ENCODE data around the gene RGS5. TPM values are rescaled to one million over a fixed set of nuclear protein-coding genes. Genes with fewer than 3 reads are reported as not detected.

The RGS5 gene
- total RNA-seq, 2 experiments from 2014 or later = 0.88 to 1.2 TPM

- Histone ChIP-seq H2AFZ (ENCODE audit: low read length) (no peak overlapping the region), H4K20me1 (ENCODE audit: insufficient read depth, low read length) (no peaks in the 10 kb centered on the region), H3K36me3 (ENCODE audit: insufficient read depth, low read length) (no peaks in the 10 kb centered on the region), H3K79me2 (ENCODE audit: insufficient read depth, low read depth, low read length) (no peaks in the 10 kb centered on the region), H3K27ac (ENCODE audit: low read depth, low read length, poor library complexity, severe bottlenecking) (no peak overlapping the region), H3K4me1 (ENCODE audit: insufficient read depth, low read length, poor library complexity, severe bottlenecking) (no peaks in the 10 kb centered on the region), H3K4me2 (ENCODE audit: low read length) (no peak overlapping the region), H3K9me2 (ENCODE audit: insufficient read depth, low read length) (no peaks in the 10 kb centered on the region), H3K4me3 (ENCODE audit: low read depth, low read length, poor library complexity, severe bottlenecking) (no peak overlapping the region), H3K9me3 (ENCODE audit: low read length) (no peaks in the 10 kb centered on the region)
- no TSS peak for BruUV-seq (replicated peaks)
- intact Hi-C loops (cut with micrococcal nuclease; ENCODE audit: unreplicated experiment) = loop anchor here (5.0 to 10.0 kb wide), 3 partner anchors 100 to 327 kb away; no protein-coding TSS in a partner anchor
- no peak for TF ChIP-seq EZH2phosphoT487 (IDR thresholded peaks at IDR 0.05; ENCODE audit: borderline replicate concordance, low read depth, low read length)
- TF ChIP-seq CTCF (conservative IDR thresholded peaks at IDR 0.05; ENCODE audit: low read length) = peak; percentile 93
- POLR2A ChIA-PET = no interaction called here
- peak; percentile 44 for DNase-seq (ENCODE audit: low spot score)
- CTCF ChIA-PET (ENCODE audit: unreplicated experiment) = no interaction called here
These were observed 27.9 kb downstream of the RGS5 start for GRCh38 chr1:163174524-163175437.

- Histone ChIP-seq H3K9me3 (ENCODE audit: low read length) (no peaks in the 10 kb centered on the region), H4K20me1 (ENCODE audit: insufficient read depth, low read length) (no peaks in the 10 kb centered on the region)
- intact Hi-C loops (cut with micrococcal nuclease; ENCODE audit: unreplicated experiment) = loop anchor here (5.0 to 10.0 kb wide), 3 partner anchors 98 to 326 kb away; no protein-coding TSS in a partner anchor
These were observed 29.6 kb downstream of the RGS5 start for GRCh38 chr1:163173121-163173520.

More at GRCh38 chr1:163173121-163173520, 29.6 kb downstream of the RGS5 start:
- no TSS peak for BruUV-seq (replicated peaks)
- H3K36me3 ChIP-seq (ENCODE audit: insufficient read depth, low read length) = no peaks in the 10 kb centered on the region
- H3K4me3 ChIP-seq (ENCODE audit: low read depth, low read length, poor library complexity, severe bottlenecking) = no peak overlapping the region
- H2AFZ ChIP-seq (ENCODE audit: low read length) = no peak overlapping the region
- no peaks in the 10 kb centered on the region for H3K9me2 ChIP-seq (ENCODE audit: insufficient read depth, low read length)
- no peaks in the 10 kb centered on the region for H3K4me1 ChIP-seq (ENCODE audit: insufficient read depth, low read length, poor library complexity, severe bottlenecking)
- H3K4me2 ChIP-seq (ENCODE audit: low read length) = no peak overlapping the region
- H3K79me2 ChIP-seq (ENCODE audit: insufficient read depth, low read depth, low read length) = no peaks in the 10 kb centered on the region
- CTCF ChIA-PET (ENCODE audit: unreplicated experiment) = no interaction called here
- H3K27ac ChIP-seq (ENCODE audit: low read depth, low read length, poor library complexity, severe bottlenecking) = no peak overlapping the region
- POLR2A ChIA-PET = no interaction called here
- no peak for DNase-seq (ENCODE audit: low spot score)
- TF ChIP-seq CTCF (conservative IDR thresholded peaks at IDR 0.05; ENCODE audit: low read length) (no peak), EZH2phosphoT487 (IDR thresholded peaks at IDR 0.05; ENCODE audit: borderline replicate concordance, low read depth, low read length) (no peak)

Measured in OCI-LY7 (cell line).